ENCODE data around the gene UBE2I.

DNA sequence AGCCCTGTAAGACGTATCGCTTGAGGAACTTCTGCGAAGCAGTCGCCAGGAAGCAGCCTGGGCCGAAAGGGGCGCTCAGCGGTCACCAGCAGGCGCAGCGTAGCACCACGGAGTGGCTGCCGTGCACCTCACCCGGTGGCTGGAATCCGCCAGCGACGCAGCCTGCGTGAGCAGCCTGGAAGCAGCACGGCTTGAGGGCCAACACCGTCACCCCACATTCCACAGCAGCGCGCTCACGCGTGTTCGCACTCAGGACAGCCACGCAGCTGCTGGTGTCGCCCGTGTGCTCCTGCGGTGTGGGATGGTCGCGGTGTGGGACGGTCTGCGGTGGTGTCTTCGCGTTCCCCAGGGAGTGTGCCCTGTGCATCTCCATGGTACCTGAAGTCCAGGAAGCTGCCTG lies 9.6 kb downstream of the UBE2I start:
- TF ChIP-seq, protein P1, sequence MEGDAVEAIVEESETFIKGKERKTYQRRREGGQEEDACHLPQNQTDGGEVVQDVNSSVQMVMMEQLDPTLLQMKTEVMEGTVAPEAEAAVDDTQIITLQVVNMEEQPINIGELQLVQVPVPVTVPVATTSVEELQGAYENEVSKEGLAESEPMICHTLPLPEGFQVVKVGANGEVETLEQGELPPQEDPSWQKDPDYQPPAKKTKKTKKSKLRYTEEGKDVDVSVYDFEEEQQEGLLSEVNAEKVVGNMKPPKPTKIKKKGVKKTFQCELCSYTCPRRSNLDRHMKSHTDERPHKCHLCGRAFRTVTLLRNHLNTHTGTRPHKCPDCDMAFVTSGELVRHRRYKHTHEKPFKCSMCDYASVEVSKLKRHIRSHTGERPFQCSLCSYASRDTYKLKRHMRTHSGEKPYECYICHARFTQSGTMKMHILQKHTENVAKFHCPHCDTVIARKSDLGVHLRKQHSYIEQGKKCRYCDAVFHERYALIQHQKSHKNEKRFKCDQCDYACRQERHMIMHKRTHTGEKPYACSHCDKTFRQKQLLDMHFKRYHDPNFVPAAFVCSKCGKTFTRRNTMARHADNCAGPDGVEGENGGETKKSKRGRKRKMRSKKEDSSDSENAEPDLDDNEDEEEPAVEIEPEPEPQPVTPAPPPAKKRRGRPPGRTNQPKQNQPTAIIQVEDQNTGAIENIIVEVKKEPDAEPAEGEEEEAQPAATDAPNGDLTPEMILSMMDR (tag by site-specific recombination; IDR thresholded peaks at IDR 0.05): no peak
- TF ChIP-seq, protein P2, sequence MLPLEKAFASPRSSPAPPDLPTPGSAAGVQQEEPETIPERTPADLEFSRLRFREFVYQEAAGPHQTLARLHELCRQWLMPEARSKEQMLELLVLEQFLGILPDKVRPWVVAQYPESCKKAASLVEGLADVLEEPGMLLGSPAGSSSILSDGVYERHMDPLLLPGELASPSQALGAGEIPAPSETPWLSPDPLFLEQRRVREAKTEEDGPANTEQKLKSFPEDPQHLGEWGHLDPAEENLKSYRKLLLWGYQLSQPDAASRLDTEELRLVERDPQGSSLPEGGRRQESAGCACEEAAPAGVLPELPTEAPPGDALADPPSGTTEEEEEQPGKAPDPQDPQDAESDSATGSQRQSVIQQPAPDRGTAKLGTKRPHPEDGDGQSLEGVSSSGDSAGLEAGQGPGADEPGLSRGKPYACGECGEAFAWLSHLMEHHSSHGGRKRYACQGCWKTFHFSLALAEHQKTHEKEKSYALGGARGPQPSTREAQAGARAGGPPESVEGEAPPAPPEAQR (tag by site-specific recombination; IDR thresholded peaks at IDR 0.05): no peak
- TF ChIP-seq ZNF324 (tag by site-specific recombination; IDR thresholded peaks at IDR 0.05) (no peak), RBAK (tag by site-specific recombination; IDR thresholded peaks at IDR 0.05) (no peak), ZNF350 (tag by site-specific recombination; IDR thresholded peaks at IDR 0.05) (no peak), ZNF133 (tag by site-specific recombination; IDR thresholded peaks at IDR 0.05) (no peak), FEZF1 (tag by site-specific recombination; IDR thresholded peaks at IDR 0.05) (no peak), ZNF654 (tag by site-specific recombination; IDR thresholded peaks at IDR 0.05; ENCODE audit: low read depth) (no peak), ZNF658 (tag by site-specific recombination; IDR thresholded peaks at IDR 0.05) (no peak)

Data from HEK293 (cell line).